GM21619 (cell line): ENCODE results near the gene SLC17A7.

Source experiments
- ATAC-seq: cut with Tn5 transposase; IDR thresholded peaks from one replicate; pipeline ENCODE4 v1.9.1; 2021; ENCODE audit not compliant: unreplicated experiment

SLC17A7 gene

DNA sequence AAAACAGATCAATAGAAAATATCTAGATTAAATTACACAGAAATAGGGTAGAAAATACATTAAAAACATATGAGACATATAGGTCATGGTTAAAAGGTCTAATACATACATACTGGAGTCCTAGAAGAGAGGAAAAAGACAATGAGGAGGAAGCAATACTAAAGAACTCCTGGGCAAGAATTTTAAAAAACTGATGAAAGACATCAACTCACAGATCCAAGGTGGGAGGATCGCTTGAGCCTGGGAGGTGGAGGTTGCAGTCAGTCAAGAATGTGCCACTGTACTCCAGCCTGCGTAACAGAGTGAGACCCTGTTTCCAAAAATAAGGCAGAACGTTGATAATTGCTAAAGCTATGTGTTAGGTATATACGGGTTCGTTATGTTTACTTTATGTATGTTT lies 58.7 kb downstream of the SLC17A7 start:
- no peak for ATAC-seq

GRCh38 chr19:49380391-49380790 lies 60.9 kb downstream of the SLC17A7 start:
- ATAC-seq = no peak
